Measurements from ENCODE around the gene ABCB11.

Gene ABCB11

GRCh38 chr2:169050476-169051240, 19.5 kb upstream of the ABCB11 start:
- H3K4me3 ChIP-seq (ENCODE audit: low read length): no peak overlapping the region
- peak; percentile 77 for DNase-seq (ENCODE audit: low read depth)
- no peak for TF ChIP-seq CTCF (IDR thresholded peaks at IDR 0.05; ENCODE audit: insufficient read depth, low read depth, low read length, missing control alignments)

GRCh38 chr2:169049142-169049541, 18.0 kb upstream of the ABCB11 start:
- H3K4me3 ChIP-seq (ENCODE audit: low read length): no peak overlapping the region
- no peak for DNase-seq (ENCODE audit: low read depth)
- TF ChIP-seq CTCF (IDR thresholded peaks at IDR 0.05; ENCODE audit: insufficient read depth, low read depth, low read length, missing control alignments): no peak

- no peak overlapping the region for H3K4me3 ChIP-seq (ENCODE audit: low read length)
- TF ChIP-seq CTCF (IDR thresholded peaks at IDR 0.05; ENCODE audit: insufficient read depth, low read depth, low read length, missing control alignments): no peak
- peak; percentile 81 for DNase-seq (ENCODE audit: low read depth)
Measured at GRCh38 chr2:169047256-169048250, 16.4 kb upstream of the ABCB11 start.

- TF ChIP-seq CTCF (IDR thresholded peaks at IDR 0.05; ENCODE audit: insufficient read depth, low read depth, low read length, missing control alignments): no peak
- no peak overlapping the region for H3K4me3 ChIP-seq (ENCODE audit: low read length)
- DNase-seq (ENCODE audit: low read depth): peak; percentile 93
Measured at GRCh38 chr2:169046440-169047151, 15.5 kb upstream of the ABCB11 start.

GRCh38 chr2:169042856-169043255, 11.7 kb upstream of the ABCB11 start:
- H3K4me3 ChIP-seq (ENCODE audit: low read length): no peak overlapping the region
- TF ChIP-seq CTCF (IDR thresholded peaks at IDR 0.05; ENCODE audit: insufficient read depth, low read depth, low read length, missing control alignments): no peak
- no peak for DNase-seq (ENCODE audit: low read depth)

GRCh38 chr2:169041594-169041993, 10.5 kb upstream of the ABCB11 start:
- no peak for TF ChIP-seq CTCF (IDR thresholded peaks at IDR 0.05; ENCODE audit: insufficient read depth, low read depth, low read length, missing control alignments)
- DNase-seq (ENCODE audit: low read depth): no peak
- H3K4me3 ChIP-seq (ENCODE audit: low read length): no peak overlapping the region
